Tibial nerve (tissue), 4 donors: ENCODE results near the gene UPK3A. TPM values are rescaled to one million over a fixed set of nuclear protein-coding genes. Genes with fewer than 3 reads are reported as not detected.
A peak's percentile ranks its signal among the peaks of the same experiment; 100 is the strongest.

Experiments
- DNase-seq, 2 donors: peaks; one replicate each; pipeline ENCODE4 v3.0.0-alpha.2; 2019; ENCODE audit warnings: low spot score in 2 of 2
- H3K27ac ChIP-seq, 4 donors: fragments of 200-600 bp; sonication (generic) in 3 of 4; one replicate each; pipeline ENCODE4 v1.5.1; 2017 to 2019; ENCODE audit warnings: mild to moderate bottlenecking in 1 of 4
- H3K27me3 ChIP-seq, 2 donors: fragments of 200-600 bp; sonication (generic) in 1 of 2; one replicate each; pipeline versions ENCODE4 v1.5.1 to v1.6.0; 2017 to 2019
- H3K36me3 ChIP-seq, 3 donors: fragments of 200-600 bp; sonication (generic); one replicate each; pipeline ENCODE4 v1.5.1; 2018 to 2019
- H3K4me1 ChIP-seq, 4 donors: fragments of 200-600 bp; sonication (generic) in 3 of 4; one replicate each; pipeline ENCODE4 v1.5.1; 2017 to 2019
- H3K4me3 ChIP-seq, 4 donors: fragments of 200-600 bp; sonication (generic) in 3 of 4; one replicate each; pipeline ENCODE4 v1.5.1; 2017 to 2019; ENCODE audit warnings: mild to moderate bottlenecking in 1 of 4, moderate library complexity in 1 of 4
- H3K9me3 ChIP-seq, 4 donors: fragments of 200-600 bp; sonication (generic) in 3 of 4; one replicate each; pipeline ENCODE4 v1.5.1; 2017 to 2019
- CTCF ChIP-seq, 5 experiments: fragments of 200-600 bp in 3 of 5; fragments of 450-650 bp in 2 of 5; sonication (generic) in 3 of 5; IDR thresholded peaks; one replicate each; pipeline ENCODE4 v1.5.1; 2016 to 2019; ENCODE audit warnings: antibody characterized with exemption in 5 of 5, mild to moderate bottlenecking in 3 of 5, moderate library complexity in 2 of 5
- EP300 ChIP-seq, 2 donors: sonication (generic); formaldehyde crosslinking; IDR thresholded peaks; one replicate each; pipeline ENCODE4 v1.6.1; 2017; ENCODE audit warnings: antibody characterized with exemption in 2 of 2, mild to moderate bottlenecking in 1 of 2
- POLR2A ChIP-seq, 2 donors: fragments of 450-650 bp; IDR thresholded peaks; one replicate each; pipeline ENCODE4 v1.6.1; 2017; ENCODE audit warnings: antibody characterized with exemption in 2 of 2, mild to moderate bottlenecking in 2 of 2, moderate library complexity in 2 of 2
- WGBS, 2 donors: methylation state at CpG; one replicate each; pipeline ENCODE4 v1.1.5; 2018; 5-methylcytosine and 5-hydroxymethylcytosine counted together
- total RNA-seq, 4 donors: library from RNA; depleted of rRNA; stranded (reverse); fragments of >200 nt; gene quantifications; one replicate each; pipeline ENCODE4 v1.1.0, GENCODE V29; 2016

UPK3A gene
- total RNA-seq, 4 donors from 2014 or later: not detected

GRCh38 chr22:45238076-45238956 is 46.4 kb upstream of the UPK3A start:
- H3K27me3 ChIP-seq: no peaks in the 10 kb centered on the region
- 75 to 77% methylated on average over 18 of the region's 18 CpGs for WGBS, 2 donors
- H3K9me3 ChIP-seq: no peaks in the 10 kb centered on the region
- peaks cover 0 to 86% (median 31%) of the 10 kb centered on the region in 4 donors for H3K4me1 ChIP-seq
- H3K36me3 ChIP-seq: peaks cover 0 to 25% (median 0%) of the 10 kb centered on the region in 3 donors
- no peak for DNase-seq
- peak overlapping the region in 2 of 4 donors; percentile 6 to 44 for H3K27ac ChIP-seq
- TF ChIP-seq CTCF (IDR thresholded peaks at IDR 0.05): no peak
- no peak for TF ChIP-seq POLR2A (IDR thresholded peaks at IDR 0.05)
- TF ChIP-seq EP300 (IDR thresholded peaks at IDR 0.05): no peak
- no peak overlapping the region for H3K4me3 ChIP-seq

DNA sequence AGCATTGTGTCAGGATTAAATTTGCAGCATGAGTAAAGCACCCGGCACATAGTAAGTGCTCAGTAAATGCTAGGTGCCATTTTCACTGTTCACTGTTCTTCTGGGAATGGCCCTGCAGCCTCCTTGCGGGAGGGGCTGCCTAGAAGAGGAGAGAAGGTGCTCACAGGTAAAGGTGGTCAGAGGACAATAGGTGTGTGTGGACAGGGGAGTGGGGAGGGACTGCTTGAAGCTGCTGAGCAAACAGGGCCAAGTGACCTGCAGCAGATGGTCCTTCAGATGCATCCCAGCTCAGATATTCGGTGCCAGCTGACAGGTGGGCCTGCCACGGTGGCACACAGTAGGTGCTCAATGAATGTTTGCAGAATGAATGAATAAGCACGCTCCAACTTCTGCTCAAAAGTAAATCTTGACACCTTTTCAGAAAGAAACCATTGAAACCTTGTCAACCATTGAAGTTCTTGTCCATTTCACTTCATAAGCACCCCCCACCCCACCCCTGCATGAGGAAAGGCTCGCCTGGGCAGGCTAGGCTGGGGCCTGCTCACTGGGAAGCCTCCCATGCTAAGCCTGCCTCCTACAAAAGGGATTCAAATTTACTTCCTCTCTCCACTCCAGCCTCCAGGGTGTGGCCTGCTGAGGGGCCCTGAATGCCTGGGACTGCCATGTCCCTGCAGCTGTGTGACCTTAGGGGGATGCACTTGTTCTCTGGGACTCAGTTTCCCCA is 45.6 kb upstream of the UPK3A start:
- peaks cover 0 to 78% (median 29%) of the 10 kb centered on the region in 4 donors for H3K4me1 ChIP-seq
- WGBS, 2 donors: 68 to 69% methylated on average over 6 of the region's 6 CpGs
- peak overlapping the region in 1 of 4 donors; percentile 85 for H3K27ac ChIP-seq
- no peak for DNase-seq
- peaks cover 0 to 19% (median 0%) of the 10 kb centered on the region in 3 donors for H3K36me3 ChIP-seq
- no peaks in the 10 kb centered on the region for H3K27me3 ChIP-seq
- TF ChIP-seq CTCF (IDR thresholded peaks at IDR 0.05) (no peak), EP300 (IDR thresholded peaks at IDR 0.05) (no peak), POLR2A (IDR thresholded peaks at IDR 0.05) (no peak)
- peak overlapping the region in 2 of 4 donors; percentile 68 to 89 for H3K4me3 ChIP-seq
- no peaks in the 10 kb centered on the region for H3K9me3 ChIP-seq

DNA sequence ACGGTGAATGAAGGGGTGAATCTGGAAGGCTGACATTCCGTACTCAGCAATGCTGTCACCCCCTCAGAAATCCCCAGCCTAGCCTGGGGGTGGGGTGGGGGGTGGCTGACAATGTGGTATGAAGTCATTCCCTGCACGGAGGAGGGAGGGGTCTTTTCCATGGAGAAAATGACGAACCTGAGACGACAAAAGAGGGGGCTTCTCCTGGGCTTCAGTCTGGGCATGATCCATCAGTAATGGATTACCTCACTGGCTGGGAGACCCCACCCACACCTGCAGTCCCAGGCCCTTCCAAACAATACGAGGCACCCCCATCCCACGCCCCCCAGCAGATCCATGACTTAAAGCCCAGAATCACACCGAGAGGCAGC is 45.1 kb upstream of the UPK3A start:
- no peak for DNase-seq
- TF ChIP-seq CTCF (IDR thresholded peaks at IDR 0.05) (no peak), POLR2A (IDR thresholded peaks at IDR 0.05) (no peak), EP300 (IDR thresholded peaks at IDR 0.05) (no peak)
- 23 to 30% methylated on average over 6 to 8 of the region's 8 CpGs for WGBS, 2 donors
- H3K27me3 ChIP-seq: no peaks in the 10 kb centered on the region
- H3K27ac ChIP-seq: peak overlapping the region in 2 of 4 donors; percentile 74 to 85
- peak overlapping the region; percentile 62 to 89 (median 74) for H3K4me3 ChIP-seq
- H3K36me3 ChIP-seq: peaks cover 0 to 17% (median 0%) of the 10 kb centered on the region in 3 donors
- peaks cover 0 to 73% (median 27%) of the 10 kb centered on the region in 4 donors for H3K4me1 ChIP-seq
- H3K9me3 ChIP-seq: no peaks in the 10 kb centered on the region

GRCh38 chr22:45240104-45240809 is 44.5 kb upstream of the UPK3A start:
- no peaks in the 10 kb centered on the region for H3K9me3 ChIP-seq
- peaks cover 0 to 17% (median 0%) of the 10 kb centered on the region in 3 donors for H3K36me3 ChIP-seq
- peak overlapping the region in 3 of 4 donors; percentile 65 to 85 (median 74) for H3K27ac ChIP-seq
- WGBS, 2 donors: 0 to 1% methylated on average over 38 to 43 of the region's 73 CpGs
- H3K4me3 ChIP-seq: peak overlapping the region; percentile 62 to 89 (median 74)
- no peak for DNase-seq
- peaks cover 0 to 68% (median 27%) of the 10 kb centered on the region in 4 donors for H3K4me1 ChIP-seq
- no peaks in the 10 kb centered on the region for H3K27me3 ChIP-seq
- TF ChIP-seq EP300 (IDR thresholded peaks at IDR 0.05) (no peak), POLR2A (IDR thresholded peaks at IDR 0.05) (no peak), CTCF (IDR thresholded peaks at IDR 0.05) (no peak)
